ENCODE results near the gene ABTB2.

The ABTB2 gene

GRCh38 chr11:34335331-34335730, 22.5 kb downstream of the ABTB2 start:
- no peak for DNase-seq (ENCODE audit: low read depth in 1 of 2, low spot score in 1 of 2)
- Histone ChIP-seq H3K4me3 (replicated peaks; ENCODE audit: insufficient read depth, low read length) (no peak overlapping the region), H3K27me3 (ENCODE audit: insufficient read depth, poor library complexity, severe bottlenecking) (no peaks in the 10 kb centered on the region), H3K27ac (replicated peaks) (no peak overlapping the region)
- no peak for TF ChIP-seq CTCF (IDR thresholded peaks at IDR 0.05; ENCODE audit: insufficient read depth, low read length)
- no peak for TF ChIP-seq GABPA (IDR thresholded peaks at IDR 0.05; ENCODE audit: low read depth)
- TF ChIP-seq POLR2AphosphoS5 (IDR thresholded peaks at IDR 0.05; ENCODE audit: low read depth) = no peak

GRCh38 chr11:34333787-34334186, 24.0 kb downstream of the ABTB2 start:
- Histone ChIP-seq H3K4me3 (replicated peaks; ENCODE audit: insufficient read depth, low read length) (no peak overlapping the region), H3K27ac (replicated peaks) (no peak overlapping the region), H3K27me3 (ENCODE audit: insufficient read depth, poor library complexity, severe bottlenecking) (no peaks in the 10 kb centered on the region)
- no peak for DNase-seq (ENCODE audit: low read depth in 1 of 2, low spot score in 1 of 2)
- TF ChIP-seq POLR2AphosphoS5 (IDR thresholded peaks at IDR 0.05; ENCODE audit: low read depth) = no peak
- no peak for TF ChIP-seq SPI1 (IDR thresholded peaks at IDR 0.05; ENCODE audit: borderline replicate concordance, low read depth)
- no peak for TF ChIP-seq CTCF (IDR thresholded peaks at IDR 0.05; ENCODE audit: insufficient read depth, low read length)
- TF ChIP-seq REST (IDR thresholded peaks at IDR 0.05; ENCODE audit: insufficient replicate concordance, low read depth) = no peak
- no peak for TF ChIP-seq GABPA (IDR thresholded peaks at IDR 0.05; ENCODE audit: low read depth)

GRCh38 chr11:34332524-34332923, 25.3 kb downstream of the ABTB2 start:
- no peaks in the 10 kb centered on the region for H3K27me3 ChIP-seq (ENCODE audit: insufficient read depth, poor library complexity, severe bottlenecking)
- no peak overlapping the region for H3K4me3 ChIP-seq (replicated peaks; ENCODE audit: insufficient read depth, low read length)
- H3K27ac ChIP-seq (replicated peaks) = no peak overlapping the region
- TF ChIP-seq POLR2AphosphoS5 (IDR thresholded peaks at IDR 0.05; ENCODE audit: low read depth) (no peak), CTCF (IDR thresholded peaks at IDR 0.05; ENCODE audit: insufficient read depth, low read length) (no peak), REST (IDR thresholded peaks at IDR 0.05; ENCODE audit: insufficient replicate concordance, low read depth) (no peak), SPI1 (IDR thresholded peaks at IDR 0.05; ENCODE audit: borderline replicate concordance, low read depth) (no peak), GABPA (IDR thresholded peaks at IDR 0.05; ENCODE audit: low read depth) (no peak)
- DNase-seq (ENCODE audit: low read depth in 1 of 2, low spot score in 1 of 2) = no peak

- DNase-seq (ENCODE audit: low read depth in 1 of 2, low spot score in 1 of 2) = no peak
- no peaks in the 10 kb centered on the region for H3K27me3 ChIP-seq (ENCODE audit: insufficient read depth, poor library complexity, severe bottlenecking)
- TF ChIP-seq GABPA (IDR thresholded peaks at IDR 0.05; ENCODE audit: low read depth) = no peak
- no peak for TF ChIP-seq POLR2AphosphoS5 (IDR thresholded peaks at IDR 0.05; ENCODE audit: low read depth)
- no peak for TF ChIP-seq CTCF (IDR thresholded peaks at IDR 0.05; ENCODE audit: insufficient read depth, low read length)
- TF ChIP-seq REST (IDR thresholded peaks at IDR 0.05; ENCODE audit: insufficient replicate concordance, low read depth) = no peak
- TF ChIP-seq SPI1 (IDR thresholded peaks at IDR 0.05; ENCODE audit: borderline replicate concordance, low read depth) = no peak
Measured at GRCh38 chr11:34331736-34332135, 26.1 kb downstream of the ABTB2 start.

More at GRCh38 chr11:34331736-34332135, 26.1 kb downstream of the ABTB2 start:
- H3K27ac ChIP-seq (replicated peaks) = no peak overlapping the region
- H3K4me3 ChIP-seq (replicated peaks; ENCODE audit: insufficient read depth, low read length) = no peak overlapping the region
